H1 (cell line): ENCODE measurements around the gene CAPN10. TPM values are rescaled to one million over a fixed set of nuclear protein-coding genes. Genes with fewer than 3 reads are reported as not detected.

Experiments used
- CTCF ChIA-PET: fragments of 300-600 bp; sonication (Branson Sonifier 250); formaldehyde crosslinking; loops from one replicate; lab custom pipeline; 2021; ENCODE audit not compliant: partially characterized antibody; lab: Charles Lee
- POLR2A ChIA-PET: fragments of 300-600 bp; sonication (Branson Sonifier 250); formaldehyde crosslinking; loops from one replicate; lab custom pipeline; 2021; ENCODE audit warnings: inconsistent platforms; ENCODE audit not compliant: partially characterized antibody; lab: Charles Lee
- DNase-seq, 2 experiments: peaks; one replicate each; pipeline versions ENCODE4 v3.0.0 to v3.0.0-alpha.2; 2010 to 2022; ENCODE audit warnings: low spot score in 2 of 2, low read depth in 1 of 2, mixed read lengths in 1 of 2
- FAIRE-seq: peaks from 2 replicates; lab custom pipeline; 2011; peaks lifted over from hg19 to GRCh38; lab: Jason Lieb, UNC
- H2AFZ ChIP-seq: 2 replicates; pipeline ENCODE4 v1.8.1; 2012; ENCODE audit warnings: low read length, inconsistent platforms
- H2AK5ac ChIP-seq: 2 replicates; pipeline ENCODE4 v1.6.1; 2013; ENCODE audit warnings: low read depth, low read length
- H2BK120ac ChIP-seq: replicated peaks from 2 replicates; pipeline ENCODE3; 2013; ENCODE audit warnings: low read depth, low read length, inconsistent platforms
- H2BK12ac ChIP-seq: 2 replicates; pipeline ENCODE4 v1.6.1; 2013; ENCODE audit warnings: low read depth, low read length
- H2BK15ac ChIP-seq: 2 replicates; pipeline ENCODE4 v1.6.1; 2013; ENCODE audit warnings: low read length
- H2BK20ac ChIP-seq: 2 replicates; pipeline ENCODE4 v1.6.1; 2013; ENCODE audit warnings: low read length
- H2BK5ac ChIP-seq: 2 replicates; pipeline ENCODE4 v1.6.1; 2013; ENCODE audit warnings: low read depth, low read length
- H3K14ac ChIP-seq: 2 replicates; pipeline ENCODE4 v1.6.1; 2013; ENCODE audit warnings: inconsistent platforms; ENCODE audit not compliant: insufficient read length
- H3K18ac ChIP-seq: 2 replicates; pipeline ENCODE4 v1.6.1; 2013; ENCODE audit warnings: low read length; ENCODE audit errors: extremely low read depth
- H3K23ac ChIP-seq: 2 replicates; pipeline ENCODE4 v1.6.1; 2013; ENCODE audit warnings: inconsistent platforms; ENCODE audit not compliant: insufficient read length
- H3K23me2 ChIP-seq: 2 replicates; pipeline ENCODE4 v1.6.1; 2013; ENCODE audit warnings: low read depth, low read length
- H3K27ac ChIP-seq: 2 replicates; pipeline ENCODE4 v1.6.1; 2011; ENCODE audit warnings: low read depth, low read length, inconsistent platforms
- H3K27me3 ChIP-seq, 4 experiments: replicated peaks in 1 of 4; 1 replicate in 1 of 4; 2 replicates in 3 of 4; pipeline versions ENCODE4 v1.6.1 to v1.8.1; 2011 to 2013; ENCODE audit warnings: low read length in 3 of 4, mild to moderate bottlenecking in 3 of 4, inconsistent platforms in 2 of 4, mixed read lengths in 2 of 4, moderate library complexity in 1 of 4; ENCODE audit not compliant: control insufficient read depth in 3 of 4, insufficient read depth in 3 of 4; ENCODE audit errors: extremely low read depth in 1 of 4
- H3K36me3 ChIP-seq, 4 experiments: 2 replicates each; pipeline versions ENCODE4 v1.6.1 to v1.8.1; 2011 to 2013; ENCODE audit warnings: mild to moderate bottlenecking in 4 of 4, low read length in 3 of 4, moderate library complexity in 2 of 4, control low read depth in 1 of 4, inconsistent platforms in 1 of 4; ENCODE audit not compliant: insufficient read depth in 4 of 4, control insufficient read depth in 2 of 4
- H3K4ac ChIP-seq: replicated peaks from 2 replicates; pipeline ENCODE3; 2013; ENCODE audit warnings: low read length, low read depth, mixed read lengths, inconsistent platforms; ENCODE audit not compliant: insufficient read length
- H3K4me1 ChIP-seq, 4 experiments: replicated peaks in 1 of 4; 1 replicate in 1 of 4; 2 replicates in 3 of 4; pipeline versions ENCODE4 v1.6.1 to v1.8.1; 2011 to 2013; ENCODE audit warnings: low read length in 3 of 4, inconsistent platforms in 2 of 4, mixed read lengths in 1 of 4; ENCODE audit not compliant: insufficient read depth in 4 of 4, control insufficient read depth in 3 of 4
- H3K4me2 ChIP-seq, 2 experiments: 2 replicates each; pipeline versions ENCODE4 v1.6.1 to v1.8.1; 2011 to 2013; ENCODE audit warnings: low read depth in 2 of 2, low read length in 2 of 2, control low read depth in 1 of 2, inconsistent platforms in 1 of 2, mild to moderate bottlenecking in 1 of 2; ENCODE audit not compliant: insufficient read depth in 1 of 2
- H3K4me3 ChIP-seq, 4 experiments: fragments of 200-600, 300-600 bp in 1 of 4; sonication (generic), shearing (Covaris generic), sonication (Bioruptor Twin) in 1 of 4; 2 replicates each; pipeline versions ENCODE4 v1.5.1 to v1.8.1; 2011 to 2016; ENCODE audit warnings: low read length in 4 of 4, low read depth in 3 of 4, control low read depth in 2 of 4, inconsistent platforms in 2 of 4, mild to moderate bottlenecking in 2 of 4, mixed read lengths in 1 of 4, moderate library complexity in 1 of 4; ENCODE audit not compliant: insufficient read depth in 2 of 4; ENCODE audit errors: extremely low read depth in 1 of 4
- H3K56ac ChIP-seq: replicated peaks from 2 replicates; pipeline ENCODE3; 2013; ENCODE audit warnings: low read depth, mild to moderate bottlenecking, mixed read lengths, low read length, inconsistent platforms; ENCODE audit not compliant: insufficient read length
- H3K79me1 ChIP-seq: 2 replicates; pipeline ENCODE4 v1.6.1; 2013; ENCODE audit warnings: low read depth, low read length, control low read depth
- H3K79me2 ChIP-seq, 2 experiments: 2 replicates each; pipeline versions ENCODE4 v1.6.1 to v1.8.1; 2012 to 2013; ENCODE audit warnings: low read length in 2 of 2, mild to moderate bottlenecking in 2 of 2, inconsistent platforms in 1 of 2; ENCODE audit not compliant: insufficient read depth in 2 of 2, control insufficient read depth in 1 of 2
- H3K9ac ChIP-seq, 4 experiments: replicated peaks in 1 of 4; 1 replicate in 1 of 4; 2 replicates in 3 of 4; pipeline versions ENCODE4 v1.6.1 to v1.8.1; 2011 to 2013; ENCODE audit warnings: low read depth in 3 of 4, low read length in 3 of 4, control low read depth in 2 of 4, mild to moderate bottlenecking in 2 of 4, moderate library complexity in 2 of 4, inconsistent platforms in 1 of 4; ENCODE audit errors: extremely low read depth in 1 of 4
- H3K9me3 ChIP-seq, 2 experiments: 2 replicates each; pipeline versions ENCODE4 v1.6.1 to v1.8.1; 2012 to 2013; ENCODE audit warnings: mild to moderate bottlenecking in 2 of 2, moderate library complexity in 2 of 2, control low read depth in 1 of 2, inconsistent platforms in 1 of 2, low read depth in 1 of 2, low read length in 1 of 2, mixed read lengths in 1 of 2; ENCODE audit not compliant: insufficient read depth in 2 of 2
- H4K20me1 ChIP-seq, 2 experiments: replicated peaks in 1 of 2; 2 replicates each; pipeline versions ENCODE3 to v1.8.1; 2011 to 2013; ENCODE audit warnings: inconsistent platforms in 2 of 2, low read length in 2 of 2, mild to moderate bottlenecking in 1 of 2; ENCODE audit not compliant: insufficient read depth in 2 of 2, control insufficient read depth in 1 of 2
- H4K5ac ChIP-seq: 2 replicates; pipeline ENCODE4 v1.6.1; 2013; ENCODE audit warnings: low read length, low read depth, mixed read lengths, inconsistent platforms; ENCODE audit not compliant: insufficient read length
- H4K8ac ChIP-seq: 2 replicates; pipeline ENCODE4 v1.8.0; 2013; ENCODE audit warnings: mild to moderate bottlenecking, moderate library complexity, low read length, inconsistent platforms; ENCODE audit not compliant: insufficient read depth; ENCODE audit errors: extremely low read depth
- H4K91ac ChIP-seq: replicated peaks from 2 replicates; pipeline ENCODE3; 2013; ENCODE audit warnings: low read length, mixed read lengths, inconsistent platforms; ENCODE audit not compliant: insufficient read length
- CTBP2 ChIP-seq: IDR thresholded peaks from 2 replicates; pipeline ENCODE4 v1.7.0; 2011; ENCODE audit warnings: borderline replicate concordance, mild to moderate bottlenecking, moderate library complexity, mixed read lengths, low read length; ENCODE audit not compliant: insufficient read depth, insufficient read length
- JUND ChIP-seq: IDR thresholded peaks from 2 replicates; pipeline ENCODE4 v1.6.1; 2011; ENCODE audit warnings: mild to moderate bottlenecking, improper control_type of control experiment, low read length
- KDM5A ChIP-seq: fragments of 200-600 bp; IDR thresholded peaks from 2 replicates; pipeline ENCODE4 v1.7.1; 2012; ENCODE audit warnings: mild to moderate bottlenecking, low read length, inconsistent platforms, mixed read lengths
- PHF8 ChIP-seq: fragments of 200-600 bp; sonication (generic); conservative IDR thresholded peaks from 2 replicates; pipeline ENCODE4 v1.7.1; 2012; ENCODE audit warnings: low read depth, mild to moderate bottlenecking, inconsistent platforms, low read length, moderate library complexity
- RAD21 ChIP-seq, 2 experiments: IDR thresholded peaks in 1 of 2; conservative IDR thresholded peaks in 1 of 2; 2 replicates each; pipeline ENCODE4 v1.6.1; 2011; ENCODE audit warnings: low read depth in 2 of 2, low read length in 2 of 2, improper control_type of control experiment in 1 of 2, inconsistent platforms in 1 of 2, mild to moderate bottlenecking in 1 of 2, moderate library complexity in 1 of 2
- SRF ChIP-seq: IDR thresholded peaks from 2 replicates; pipeline ENCODE4 v1.6.1; 2011; ENCODE audit warnings: mild to moderate bottlenecking, low read depth, low read length, moderate library complexity
- WGBS, 2 experiments: shearing (Covaris generic) in 1 of 2; methylation state at CpG; one replicate each; pipeline versions ENCODE4 v1.1.6 to v1.1.7; 2013 to 2015; ENCODE audit warnings: low lambda C conversion rate in 2 of 2, mixed read lengths in 2 of 2, inconsistent platforms in 1 of 2, low coverage in 1 of 2, missing lambda C conversion rate in 1 of 2; ENCODE audit not compliant: insufficient replicate concordance in 2 of 2, insufficient coverage in 1 of 2, insufficient read length in 1 of 2; ENCODE audit errors: extremely low coverage in 1 of 2, missing lambda C conversion rate in 1 of 2; 5-methylcytosine and 5-hydroxymethylcytosine counted together
- polyA plus RNA-seq, 7 experiments: library from polyadenylated mRNA; depleted of rRNA in 3 of 7; stranded (reverse) in 5 of 7; unstranded in 2 of 7; fragments of >200 nt in 5 of 7; fragments of 200-250 nt in 2 of 7; gene quantifications; 1 replicate in 5 of 7; 2 replicates in 1 of 7; 4 replicates in 1 of 7; pipeline versions ENCODE4 v1.2.1 to v1.2.3, GENCODE V29; 2011 to 2013; ENCODE audit warnings: missing spikeins in 2 of 7, mixed read lengths in 2 of 7
- total RNA-seq: library from RNA; stranded (reverse); fragmentation: NEBNext Ultra II Directional; extraction: Animal tissue kit (Norgen Biotek cat#: 25700); gene quantifications from 2 replicates; pipeline ENCODE4 v1.2.1, GENCODE V29; 2021
- TF ChIP-seq, protein P1 (sequence below): IDR thresholded peaks from 2 replicates; pipeline ENCODE4 v1.6.1; 2012; ENCODE audit warnings: inconsistent platforms
- TF ChIP-seq, protein P2 (sequence below), 3 experiments: IDR thresholded peaks; 1 replicate in 2 of 3; 2 replicates in 1 of 3; pipeline versions ENCODE4 v1.5.1 to v1.6.1; 2011; ENCODE audit warnings: low read length in 3 of 3, mild to moderate bottlenecking in 3 of 3, inconsistent platforms in 2 of 3, low read depth in 1 of 3, moderate library complexity in 1 of 3; ENCODE audit not compliant: insufficient read depth in 1 of 3; ENCODE audit errors: control extremely low read depth in 1 of 3

Gene CAPN10
- total and polyA plus RNA-seq, 2 of the 8 experiments (the other 6 are each of a cell fraction or from before 2014, with no cell fraction given), result 30.7 to 39.8 TPM

DNA sequence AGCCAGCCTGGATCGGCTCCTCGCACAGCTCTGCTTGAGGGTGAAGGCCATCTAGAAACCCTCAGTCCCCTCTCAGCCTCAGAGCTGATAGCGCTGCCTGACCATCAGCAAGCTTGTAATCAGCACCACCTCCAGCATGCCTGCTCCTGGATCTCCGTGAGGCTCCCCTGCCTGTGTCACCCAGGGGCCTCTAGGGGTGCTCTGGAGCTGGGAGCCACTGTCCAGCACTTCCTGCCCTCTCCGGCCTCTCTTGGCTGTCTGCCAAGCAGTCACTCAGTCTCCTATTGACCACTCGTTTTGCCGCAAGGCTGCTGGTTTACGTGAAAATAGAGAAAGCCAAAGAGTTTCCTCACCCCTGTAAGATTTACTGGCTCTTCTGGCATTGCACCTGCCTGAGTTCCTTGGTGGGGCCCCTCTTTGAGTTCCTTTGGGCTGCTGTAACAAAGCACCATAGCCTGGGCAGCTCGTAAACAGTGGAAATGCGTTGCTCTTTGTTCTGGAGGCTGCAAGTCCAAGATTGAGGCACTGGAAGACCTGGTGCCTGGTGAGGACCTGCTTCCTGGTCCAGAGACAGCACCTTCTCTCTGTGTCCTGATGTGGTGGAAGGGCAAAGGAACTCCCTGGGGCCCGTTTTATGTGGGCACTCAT is 17.9 kb downstream of the CAPN10 start:
- DNase-seq (peak in 1 of 2 experiments; percentile 27), FAIRE-seq (no peak)
- H4K91ac ChIP-seq, result no peak overlapping the region
- H3K27me3 ChIP-seq, result 0 out of 7 replicates have a peak, but pooled peaks cover 0 to 2% (median 0%) of the 10 kb centered on the region in 4 experiments
- H4K8ac ChIP-seq, result peak overlapping the region; percentile 45; the same call in 1 of the 2 replicates
- no peaks in the 10 kb centered on the region; a peak in 2 of 8 replicates for H3K36me3 ChIP-seq
- no peak overlapping the region for H3K23ac ChIP-seq
- no peak overlapping the region for H3K4ac ChIP-seq
- no peak overlapping the region for H3K4me3 ChIP-seq
- no peak overlapping the region for H3K9ac ChIP-seq
- no peaks in the 10 kb centered on the region for H3K79me1 ChIP-seq
- no peak overlapping the region for H3K27ac ChIP-seq
- no peak overlapping the region for H2BK12ac ChIP-seq
- H2AK5ac ChIP-seq, result no peak overlapping the region
- no peak overlapping the region for H4K5ac ChIP-seq
- no peak overlapping the region for H3K14ac ChIP-seq
- H3K23me2 ChIP-seq, result no peaks in the 10 kb centered on the region
- peaks cover 0 to 4% of the 10 kb centered on the region in 2 experiments for H4K20me1 ChIP-seq
- H3K56ac ChIP-seq, result no peak overlapping the region
- no peaks in the 10 kb centered on the region for H3K79me2 ChIP-seq
- 75% methylated on average over 10 of the region's 11 CpGs; no CpG with 5 or more reads in 1 of the 2 experiments for WGBS, 2 experiments
- H2BK15ac ChIP-seq, result no peak overlapping the region
- no peak overlapping the region for H2BK5ac ChIP-seq
- H3K4me1 ChIP-seq, result no peaks in the 10 kb centered on the region
- no peak overlapping the region for H2BK120ac ChIP-seq
- H3K4me2 ChIP-seq, result no peak overlapping the region
- POLR2A ChIA-PET, result no interaction called here
- H3K18ac ChIP-seq, result no peak overlapping the region
- CTCF ChIA-PET, result interaction anchor here (0.8 to 3.2 kb wide), 11 partner anchors 9 to 81 kb away, joined by 3 to 17 read pairs (median 3); partner anchors contain the start of gene CAPN10
- H2AFZ ChIP-seq, result peak overlapping the region; percentile 42; the same call in 1 of the 2 replicates
- H2BK20ac ChIP-seq, result no peak overlapping the region
- H3K9me3 ChIP-seq, result no peaks in the 10 kb centered on the region
- TF ChIP-seq CTBP2, result no peak
- no peak for TF ChIP-seq PHF8
- TF ChIP-seq, protein P1, sequence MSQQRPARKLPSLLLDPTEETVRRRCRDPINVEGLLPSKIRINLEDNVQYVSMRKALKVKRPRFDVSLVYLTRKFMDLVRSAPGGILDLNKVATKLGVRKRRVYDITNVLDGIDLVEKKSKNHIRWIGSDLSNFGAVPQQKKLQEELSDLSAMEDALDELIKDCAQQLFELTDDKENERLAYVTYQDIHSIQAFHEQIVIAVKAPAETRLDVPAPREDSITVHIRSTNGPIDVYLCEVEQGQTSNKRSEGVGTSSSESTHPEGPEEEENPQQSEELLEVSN, result no peak
- TF ChIP-seq, protein P2, sequence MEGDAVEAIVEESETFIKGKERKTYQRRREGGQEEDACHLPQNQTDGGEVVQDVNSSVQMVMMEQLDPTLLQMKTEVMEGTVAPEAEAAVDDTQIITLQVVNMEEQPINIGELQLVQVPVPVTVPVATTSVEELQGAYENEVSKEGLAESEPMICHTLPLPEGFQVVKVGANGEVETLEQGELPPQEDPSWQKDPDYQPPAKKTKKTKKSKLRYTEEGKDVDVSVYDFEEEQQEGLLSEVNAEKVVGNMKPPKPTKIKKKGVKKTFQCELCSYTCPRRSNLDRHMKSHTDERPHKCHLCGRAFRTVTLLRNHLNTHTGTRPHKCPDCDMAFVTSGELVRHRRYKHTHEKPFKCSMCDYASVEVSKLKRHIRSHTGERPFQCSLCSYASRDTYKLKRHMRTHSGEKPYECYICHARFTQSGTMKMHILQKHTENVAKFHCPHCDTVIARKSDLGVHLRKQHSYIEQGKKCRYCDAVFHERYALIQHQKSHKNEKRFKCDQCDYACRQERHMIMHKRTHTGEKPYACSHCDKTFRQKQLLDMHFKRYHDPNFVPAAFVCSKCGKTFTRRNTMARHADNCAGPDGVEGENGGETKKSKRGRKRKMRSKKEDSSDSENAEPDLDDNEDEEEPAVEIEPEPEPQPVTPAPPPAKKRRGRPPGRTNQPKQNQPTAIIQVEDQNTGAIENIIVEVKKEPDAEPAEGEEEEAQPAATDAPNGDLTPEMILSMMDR (IDR thresholded peaks at IDR 0.05; ENCODE audit: control extremely low read depth in 1 of 3, insufficient read depth in 1 of 3, low read depth in 1 of 3, low read length in 3 of 3), result peak in 2 of 3 experiments; percentile 66 to 85; a peak in 3 of 4 replicates
- no peak for TF ChIP-seq KDM5A
- TF ChIP-seq JUND, result no peak
- no peak for TF ChIP-seq SRF
- TF ChIP-seq RAD21 (IDR thresholded peaks at IDR 0.05 in 1 of 2, conservative IDR thresholded peaks at IDR 0.05 in 1 of 2; ENCODE audit: low read depth in 2 of 2, low read length in 2 of 2), result peak; percentile 42 to 56; a peak in 3 of 4 replicates
